Fibroblast of gingiva (primary cell): ENCODE data around the gene SCAMP1.

Experiments
- DNase-seq: peaks from one replicate; pipeline ENCODE4 v3.0.0-alpha.2; 2011; ENCODE audit warnings: low read depth

SCAMP1 gene

GRCh38 chr5:78496373-78496772 lies 136.0 kb downstream of the SCAMP1 start:
- no peak for DNase-seq

- DNase-seq = no peak
Measured at GRCh38 chr5:78497573-78498533, 137.4 kb downstream of the SCAMP1 start.

GRCh38 chr5:78499485-78499884 lies 139.1 kb downstream of the SCAMP1 start:
- DNase-seq = no peak

DNA sequence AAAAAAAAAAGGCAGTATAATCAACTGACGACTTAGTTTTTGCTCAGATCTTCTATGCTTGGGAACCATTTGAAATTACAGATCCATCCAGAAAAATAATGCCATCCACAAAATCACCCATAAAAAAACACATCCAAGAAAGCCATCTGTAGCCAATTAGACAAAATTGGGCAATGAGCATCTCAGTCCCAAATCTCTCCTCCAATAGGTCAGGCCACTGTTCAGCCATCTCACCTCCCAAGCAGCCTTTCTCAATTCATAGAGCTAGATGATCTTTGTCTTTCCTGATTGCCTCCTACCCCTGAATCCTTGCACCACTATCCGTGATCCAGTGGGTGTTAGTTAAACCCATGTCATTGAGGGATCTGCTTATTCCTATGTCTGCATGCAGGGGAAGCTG lies 139.6 kb downstream of the SCAMP1 start:
- peak; percentile 68 for DNase-seq

GRCh38 chr5:78500871-78501270 lies 140.5 kb downstream of the SCAMP1 start:
- DNase-seq = no peak

DNA sequence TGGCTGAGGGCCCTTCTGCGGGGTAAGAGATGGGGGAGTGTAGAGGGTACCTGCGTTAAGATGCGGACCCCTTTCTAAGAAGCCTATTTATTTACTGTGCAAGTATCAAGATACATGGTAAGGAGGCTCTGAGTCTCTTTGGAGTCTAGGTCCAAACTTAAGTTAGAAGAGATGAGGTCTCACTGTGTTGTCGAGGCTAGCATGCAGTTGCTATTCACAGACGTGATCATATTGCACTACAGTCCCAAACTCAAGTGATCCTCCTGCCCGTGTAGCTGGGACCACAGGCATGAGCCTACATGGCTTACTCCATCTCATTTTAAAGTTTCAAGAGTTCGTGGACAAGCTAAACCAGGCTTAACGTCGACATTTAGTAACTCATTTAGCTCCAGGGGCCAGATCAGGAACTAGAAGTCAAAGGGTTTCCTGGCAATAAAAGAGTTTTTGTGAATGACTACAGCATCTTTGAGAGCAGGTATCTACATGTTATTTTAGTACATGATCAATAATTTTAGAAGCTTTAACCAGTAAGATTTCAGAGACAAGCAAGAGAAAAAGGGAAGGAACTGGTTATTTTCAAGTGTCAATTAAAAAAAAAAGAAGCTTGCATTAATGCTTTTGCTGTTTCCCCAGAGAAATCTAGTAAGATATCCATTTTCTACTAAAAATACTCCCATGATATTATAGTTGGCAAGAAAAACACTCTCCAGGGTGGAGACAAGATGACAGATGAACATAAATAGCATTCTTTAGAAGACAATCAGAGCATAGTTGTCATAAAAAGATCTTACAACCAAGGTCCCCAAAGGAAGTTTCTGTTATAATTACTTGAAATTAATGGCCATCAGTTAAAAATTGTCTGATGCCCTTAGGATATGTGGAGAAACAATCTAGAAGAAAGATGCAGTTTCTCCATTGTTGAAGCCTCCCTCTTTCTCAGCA lies 141.3 kb downstream of the SCAMP1 start:
- DNase-seq = peak; percentile 57

DNA sequence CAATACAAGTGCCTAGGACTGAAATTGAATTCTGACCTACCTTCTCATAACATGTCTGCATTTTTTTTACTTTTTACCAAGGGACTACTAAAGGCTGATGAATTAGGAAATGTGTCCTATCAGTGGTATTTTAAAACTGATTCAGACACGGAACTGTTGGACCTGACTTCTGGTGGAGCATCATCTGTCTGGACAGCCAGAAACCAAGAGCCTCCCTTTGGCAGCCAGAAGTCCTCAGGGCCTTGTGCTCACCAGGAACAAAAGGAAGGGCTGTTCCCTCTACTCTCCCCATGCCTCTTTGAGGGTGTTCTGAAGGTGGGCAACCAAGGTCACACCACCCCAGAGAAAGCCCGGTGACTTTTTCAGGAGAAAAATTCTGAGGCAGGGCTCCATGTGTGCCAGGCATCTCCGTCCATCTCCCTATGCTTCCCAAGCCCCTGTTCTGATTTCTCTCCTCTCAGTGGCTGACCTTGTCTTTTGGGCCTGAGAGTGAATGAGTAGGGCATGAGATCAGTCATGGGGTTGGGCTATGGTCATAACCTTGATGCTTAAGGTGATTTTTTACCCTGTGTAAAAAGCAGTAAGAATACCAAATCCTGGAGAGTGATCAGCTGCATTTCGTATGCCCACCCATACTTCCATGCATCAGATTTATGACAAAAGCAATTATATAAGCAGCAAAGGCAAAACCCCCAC lies 143.7 kb downstream of the SCAMP1 start:
- no peak for DNase-seq

- peak; percentile 99 for DNase-seq
Measured at GRCh38 chr5:78504704-78505677, 144.6 kb downstream of the SCAMP1 start.

DNA sequence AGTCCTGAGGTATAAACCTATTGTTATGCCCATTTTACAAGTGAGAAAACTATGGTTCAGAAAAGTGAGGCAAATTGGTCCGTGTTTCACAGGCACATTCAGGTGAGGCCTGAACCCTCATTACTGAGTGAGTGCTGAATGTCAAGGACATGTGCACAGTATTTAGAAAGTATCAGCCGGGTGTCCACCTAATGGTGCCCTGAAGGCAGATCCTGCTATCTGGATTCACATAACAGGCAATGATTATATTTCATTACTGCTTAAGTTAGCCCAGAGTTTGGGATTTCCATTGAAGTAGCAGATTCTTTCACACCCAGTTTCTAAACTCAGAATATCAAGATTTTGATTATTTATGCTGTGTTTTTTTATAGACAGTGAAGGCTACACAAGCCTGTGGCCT lies 145.4 kb downstream of the SCAMP1 start:
- DNase-seq = no peak

DNA sequence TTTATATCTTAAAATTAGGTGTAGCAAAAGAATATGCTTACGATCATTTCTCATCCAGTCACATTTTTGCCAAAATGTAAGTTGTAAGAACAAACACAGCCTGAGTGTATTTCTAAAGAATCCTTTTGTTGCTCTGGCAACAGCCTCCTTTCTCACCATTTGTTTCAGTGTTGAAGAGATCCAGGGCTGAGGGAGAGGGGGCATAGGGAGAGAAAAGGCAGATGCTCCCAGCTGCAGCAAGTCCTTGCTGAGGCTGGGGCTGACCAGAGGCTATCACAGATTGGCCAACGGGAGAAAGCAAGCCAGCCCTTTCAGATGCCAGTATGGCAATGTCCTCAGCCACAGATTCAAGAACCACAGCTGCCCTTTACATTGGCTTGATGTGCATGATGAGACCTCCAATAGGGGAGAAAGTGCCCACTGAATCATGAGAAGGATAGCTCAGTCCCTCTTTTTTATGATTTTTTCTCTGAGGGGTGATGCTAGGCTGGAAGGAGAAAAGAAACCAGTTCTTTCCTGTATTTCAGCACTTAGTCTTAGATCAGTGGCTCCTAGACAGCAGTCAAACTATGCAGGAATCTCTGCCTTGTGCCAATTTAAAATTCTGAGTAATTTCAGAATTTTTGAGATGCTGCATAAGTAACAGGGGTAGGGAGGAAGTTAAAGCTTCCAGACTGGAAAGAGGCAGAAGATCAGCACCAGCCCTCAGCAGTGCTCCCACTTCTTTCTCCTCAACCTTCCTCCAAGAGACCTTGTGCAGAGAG lies 146.0 kb downstream of the SCAMP1 start:
- DNase-seq = no peak

- DNase-seq = no peak
Measured at GRCh38 chr5:78507531-78507930, 147.1 kb downstream of the SCAMP1 start.

DNA sequence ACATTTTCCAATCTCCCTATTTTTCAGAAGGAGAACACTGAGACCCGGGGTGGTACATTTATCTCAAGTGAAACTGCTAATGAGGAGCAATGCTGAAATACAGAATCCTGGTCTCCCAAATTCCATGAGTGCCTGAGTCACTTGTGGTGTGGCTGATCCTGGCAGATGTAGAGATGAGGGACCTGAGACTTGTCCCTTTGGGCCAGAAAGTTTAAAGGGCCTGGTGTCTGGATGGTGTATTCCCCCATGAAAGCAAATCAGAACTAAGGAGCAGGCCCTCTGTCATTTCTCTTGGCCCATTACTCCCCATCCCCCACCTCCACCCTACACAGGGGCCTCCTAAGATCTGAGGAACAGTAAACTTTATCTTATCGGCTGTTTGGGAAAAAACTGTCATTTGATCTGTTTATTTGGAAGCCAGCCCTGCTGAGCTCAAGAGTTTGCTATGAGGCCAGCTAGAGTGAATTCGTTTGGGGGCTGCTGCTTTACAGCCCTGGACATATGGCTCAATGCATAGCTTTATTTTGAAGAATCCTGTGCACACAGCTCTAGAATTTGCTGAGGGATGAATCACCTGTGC lies 147.9 kb downstream of the SCAMP1 start:
- no peak for DNase-seq

DNA sequence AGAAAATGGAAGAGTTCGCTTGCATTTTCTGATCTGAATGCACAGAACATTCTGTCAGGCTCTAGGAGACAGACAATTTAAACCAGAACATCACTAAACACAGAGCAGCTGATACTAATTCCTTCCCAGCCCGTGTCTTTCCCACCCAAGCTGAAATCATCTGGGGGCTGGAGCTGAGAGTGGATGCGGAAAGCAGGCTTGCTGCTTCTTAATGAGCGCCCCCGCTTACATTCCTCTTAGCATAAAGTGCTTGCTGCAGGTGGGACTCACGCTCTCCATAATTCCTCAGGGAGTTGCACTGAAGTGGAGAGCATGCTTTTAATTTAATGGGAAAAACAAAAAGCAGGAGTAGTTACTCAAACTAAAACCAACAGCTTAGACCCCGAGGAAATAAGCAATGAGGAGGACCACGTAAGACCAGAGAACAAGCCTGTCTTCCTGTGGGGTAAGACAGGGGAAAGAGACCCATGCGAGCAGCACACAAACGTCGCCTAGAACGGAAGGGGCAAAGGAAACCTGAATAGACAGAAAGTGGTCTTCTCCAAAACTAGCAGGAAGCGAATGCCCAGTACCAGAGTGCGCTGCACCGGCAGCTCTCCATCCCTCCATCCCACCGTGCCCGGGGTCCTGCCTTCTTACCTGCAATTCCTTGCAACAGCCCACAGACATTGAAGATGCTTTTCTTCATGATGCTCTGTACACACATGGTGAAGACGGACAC lies 148.9 kb downstream of the SCAMP1 start:
- no peak for DNase-seq

- DNase-seq = no peak
Measured at GRCh38 chr5:78509884-78510769, 149.7 kb downstream of the SCAMP1 start.

DNA sequence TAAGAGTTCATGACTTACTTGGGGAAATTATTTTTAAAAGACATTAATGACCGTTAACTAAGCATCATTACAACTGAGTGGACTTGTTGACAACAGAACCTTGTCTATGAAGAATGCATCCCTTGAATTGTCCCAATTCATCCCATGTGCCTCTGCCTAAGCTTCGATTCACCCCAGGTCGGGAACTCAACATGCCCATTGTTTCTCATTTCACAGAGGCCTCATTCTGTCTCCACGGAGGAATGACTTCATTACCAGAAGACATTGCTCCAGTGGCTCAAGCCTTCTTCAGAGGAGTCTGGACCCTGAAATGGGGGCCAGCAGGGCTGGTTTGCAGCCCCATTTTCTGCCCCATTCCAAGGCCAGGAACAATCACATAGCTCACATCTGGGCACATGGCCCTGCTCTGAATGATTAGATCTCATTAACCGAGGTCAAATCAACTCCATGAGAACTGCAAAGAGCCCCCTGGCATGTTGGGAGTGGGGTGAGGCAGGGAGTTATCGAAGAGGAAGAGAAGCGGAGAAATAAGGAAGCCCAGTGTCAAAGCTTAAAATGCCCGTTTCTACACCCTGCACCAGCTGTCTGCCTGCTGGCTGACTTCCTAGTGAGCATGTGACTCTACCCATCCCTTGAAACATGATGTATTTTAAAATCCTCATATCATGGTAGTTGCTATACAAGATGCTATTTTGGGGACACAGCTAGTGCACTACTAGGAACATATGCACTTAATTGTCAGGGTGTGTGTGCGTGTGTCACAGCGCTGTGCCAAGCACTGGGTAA lies 150.9 kb downstream of the SCAMP1 start:
- DNase-seq = no peak

- DNase-seq = no peak
Measured at GRCh38 chr5:78512435-78512834, 152.0 kb downstream of the SCAMP1 start.

DNA sequence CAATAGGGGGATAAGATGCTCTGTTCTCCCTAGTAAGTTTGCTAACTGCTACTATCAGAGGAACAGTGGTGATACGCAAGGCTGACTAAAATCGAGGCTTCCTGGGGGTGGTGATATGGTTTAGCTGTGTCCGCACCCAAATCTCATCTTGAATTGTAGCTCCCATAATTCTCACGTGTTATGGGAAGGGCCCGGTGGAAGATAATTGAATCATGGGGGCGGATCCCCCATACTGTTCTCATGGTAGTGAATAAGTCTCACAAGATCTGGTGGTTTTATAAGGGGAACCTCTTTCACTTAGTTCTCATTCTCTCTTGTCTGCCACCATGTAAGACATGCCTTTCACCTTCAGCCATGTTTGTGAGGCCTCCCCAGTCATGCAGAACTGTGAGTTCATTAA lies 153.0 kb downstream of the SCAMP1 start:
- DNase-seq = no peak
